Hepatocyte (in vitro differentiated cells): ENCODE measurements around the gene MSANTD2. TPM values are rescaled to one million over a fixed set of nuclear protein-coding genes. Genes with fewer than 3 reads are reported as not detected.

Experiments used
- DNase-seq: peaks from one replicate; pipeline ENCODE4 v3.0.0-alpha.2; 2016; ENCODE audit warnings: low spot score
- H2AFZ ChIP-seq: fragments of 200-600 bp; sonication (generic); 2 replicates; pipeline ENCODE4 v1.6.0; 2016; ENCODE audit warnings: antibody characterized with exemption, mild to moderate bottlenecking
- H3K27ac ChIP-seq: fragments of 200-600 bp; sonication (generic); 2 replicates; pipeline ENCODE4 v1.5.1; 2016; ENCODE audit warnings: mild to moderate bottlenecking
- H3K27me3 ChIP-seq: fragments of 200-600 bp; sonication (generic); 2 replicates; pipeline ENCODE4 v1.6.1; 2016
- H3K36me3 ChIP-seq: fragments of 200-600 bp; sonication (generic); replicated peaks from 2 replicates; pipeline ENCODE4 v1.5.1; 2016; ENCODE audit warnings: low read depth; ENCODE audit not compliant: insufficient read depth
- H3K4me1 ChIP-seq: fragments of 200-600 bp; sonication (generic); 2 replicates; pipeline ENCODE4 v1.5.1; 2016; ENCODE audit warnings: mild to moderate bottlenecking, moderate library complexity; ENCODE audit not compliant: insufficient read depth
- H3K4me2 ChIP-seq: fragments of 200-600 bp; sonication (generic); 2 replicates; pipeline ENCODE4 v1.6.0; 2016
- H3K4me3 ChIP-seq: fragments of 200-600 bp; sonication (generic); 2 replicates; pipeline ENCODE4 v1.5.1; 2016; ENCODE audit warnings: mild to moderate bottlenecking
- H3K79me2 ChIP-seq: fragments of 200-600 bp; sonication (generic); 2 replicates; pipeline ENCODE4 v1.6.0; 2017; ENCODE audit warnings: mild to moderate bottlenecking
- H3K9me2 ChIP-seq: fragments of 200-600 bp; sonication (generic); replicated peaks from 2 replicates; pipeline ENCODE4 v1.6.0; 2017; ENCODE audit warnings: mild to moderate bottlenecking; ENCODE audit not compliant: insufficient read depth
- H3K9me3 ChIP-seq: fragments of 200-600 bp; sonication (generic); 2 replicates; pipeline ENCODE4 v1.5.1; 2016; ENCODE audit warnings: low read depth, mild to moderate bottlenecking
- H4K20me1 ChIP-seq: fragments of 200-600 bp; sonication (generic); 2 replicates; pipeline ENCODE4 v1.6.0; 2016; ENCODE audit warnings: mild to moderate bottlenecking; ENCODE audit not compliant: insufficient read depth, poor library complexity, severe bottlenecking
- CTCF ChIP-seq: fragments of 200-600 bp; sonication (generic); IDR thresholded peaks from 2 replicates; pipeline ENCODE4 v1.5.1; 2016; ENCODE audit warnings: antibody characterized with exemption, mild to moderate bottlenecking; ENCODE audit not compliant: poor library complexity
- EZH2 ChIP-seq: fragments of 200-600 bp; sonication (generic); IDR thresholded peaks from 2 replicates; pipeline ENCODE4 v1.6.1; 2016; ENCODE audit warnings: antibody characterized with exemption, mild to moderate bottlenecking, borderline replicate concordance
- EZH2phosphoT487 ChIP-seq: fragments of 200-600 bp; sonication (generic); IDR thresholded peaks from one replicate; pipeline ENCODE4 v1.6.1; 2018; ENCODE audit warnings: antibody characterized with exemption, mild to moderate bottlenecking, low read depth, moderate library complexity; ENCODE audit not compliant: unreplicated experiment, severe bottlenecking
- WGBS: methylation state at CpG from one replicate; pipeline ENCODE4 v1.1.6; 2016; ENCODE audit warnings: low lambda C conversion rate; ENCODE audit errors: missing lambda C conversion rate; 5-methylcytosine and 5-hydroxymethylcytosine counted together
- polyA plus RNA-seq: library from polyadenylated mRNA; unstranded; fragments of >200 nt; fragmentation: Nextera tagmentation; extraction: Ambion mirVana; gene quantifications from 2 replicates; pipeline ENCODE4 v1.2.1, GENCODE V29; 2016
- total RNA-seq: library from RNA; depleted of rRNA; stranded (reverse); fragments of >200 nt; gene quantifications from 2 replicates; pipeline ENCODE4 v1.2.3, GENCODE V29; 2014

The MSANTD2 gene
- total and polyA plus RNA-seq, 2 experiments from 2014 or later = 11.2 to 18.3 TPM

- no peak for DNase-seq
- Histone ChIP-seq H3K27ac (no peak overlapping the region), H3K9me3 (no peaks in the 10 kb centered on the region), H3K4me3 (no peak overlapping the region), H4K20me1 (peaks cover 28% of the 10 kb centered on the region), H3K36me3 (no peaks in the 10 kb centered on the region), H3K4me2 (no peak overlapping the region), H3K27me3 (peaks cover 65% of the 10 kb centered on the region), H3K4me1 (peaks cover 30% of the 10 kb centered on the region), H2AFZ (no peak overlapping the region), H3K79me2 (no peaks in the 10 kb centered on the region), H3K9me2 (no peaks in the 10 kb centered on the region)
- WGBS = 79% methylated on average over 3 of the region's 3 CpGs
- no peak for TF ChIP-seq CTCF
- no peak for TF ChIP-seq EZH2
- TF ChIP-seq EZH2phosphoT487 = no peak
These were observed 39.4 kb downstream of the MSANTD2 start for GRCh38 chr11:124760806-124761205.

GRCh38 chr11:124760205-124760652 is 40.0 kb downstream of the MSANTD2 start:
- TF ChIP-seq EZH2 = peak; percentile 56
- no peak for TF ChIP-seq CTCF
- peaks cover 67% of the 10 kb centered on the region for H3K27me3 ChIP-seq
- no peaks in the 10 kb centered on the region for H3K79me2 ChIP-seq
- peaks cover 30% of the 10 kb centered on the region for H3K4me1 ChIP-seq
- WGBS = 12% methylated on average over 24 of the region's 25 CpGs
- no peak overlapping the region for H3K4me3 ChIP-seq
- no peaks in the 10 kb centered on the region for H3K9me2 ChIP-seq
- H3K4me2 ChIP-seq = peak overlapping the region; percentile 88
- no peak for DNase-seq
- no peaks in the 10 kb centered on the region for H3K9me3 ChIP-seq
- H4K20me1 ChIP-seq = peaks cover 28% of the 10 kb centered on the region
- H2AFZ ChIP-seq = no peak overlapping the region
- no peaks in the 10 kb centered on the region for H3K36me3 ChIP-seq
- no peak overlapping the region for H3K27ac ChIP-seq

- no peak overlapping the region for H3K27ac ChIP-seq
- peak; percentile 69 for TF ChIP-seq EZH2
- no peak for TF ChIP-seq EZH2phosphoT487
- no peak for TF ChIP-seq CTCF
- H3K9me2 ChIP-seq = no peaks in the 10 kb centered on the region
- peaks cover 25% of the 10 kb centered on the region for H4K20me1 ChIP-seq
- H2AFZ ChIP-seq = peak overlapping the region; percentile 41
- H3K4me1 ChIP-seq = peaks cover 30% of the 10 kb centered on the region
- no peaks in the 10 kb centered on the region for H3K9me3 ChIP-seq
- peak overlapping the region; percentile 9 for H3K4me3 ChIP-seq
- H3K27me3 ChIP-seq = peaks cover 67% of the 10 kb centered on the region
- no peak for DNase-seq
- H3K4me2 ChIP-seq = peak overlapping the region; percentile 88
- no peaks in the 10 kb centered on the region for H3K79me2 ChIP-seq
- H3K36me3 ChIP-seq = no peaks in the 10 kb centered on the region
- 16% methylated on average over 47 of the region's 52 CpGs for whole genome bisulfite sequencing
These were observed 40.7 kb downstream of the MSANTD2 start for GRCh38 chr11:124759266-124760204.
